Hematopoietic multipotent progenitor cell treated with erythropoietin and hydrocortisone succinate and interleukin-3 and kit ligand, for 17 days (in vitro differentiated cells): ENCODE measurements around the gene TAF11L6.
A peak's percentile ranks its signal among the peaks of the same experiment; 100 is the strongest.
"Not testable (repeated sequence)": the region's sequence is repeated elsewhere in the genome, so short reads cannot be mapped to it uniquely, and the experiment has no call there.

Source experiments
- DNase-seq: peaks from one replicate; pipeline ENCODE4 v3.0.0-alpha.2; 2015; ENCODE audit warnings: low spot score

Gene TAF11L6

GRCh38 chr5:17528369-17528768 is at the start of gene TAF11L6:
Gene TAF11L6, plus strand, starts transcription at chr5:17528669.
- DNase-seq, result not testable (repeated sequence)

- DNase-seq, result no peak
These were observed 47.1 kb upstream of the TAF11L6 start for GRCh38 chr5:17481378-17481777.

- DNase-seq, result no peak
These were observed 45.7 kb upstream of the TAF11L6 start for GRCh38 chr5:17482790-17483189.

- not testable (repeated sequence) for DNase-seq
These were observed 41.9 kb upstream of the TAF11L6 start for GRCh38 chr5:17486464-17487173.

GRCh38 chr5:17487174-17487512 is 41.3 kb upstream of the TAF11L6 start:
- no peak for DNase-seq

GRCh38 chr5:17491257-17491656 is 37.2 kb upstream of the TAF11L6 start:
- not testable (repeated sequence) for DNase-seq

- DNase-seq, result no peak
These were observed 35.7 kb upstream of the TAF11L6 start for GRCh38 chr5:17492770-17493169.

GRCh38 chr5:17497446-17497845 is 31.0 kb upstream of the TAF11L6 start:
- DNase-seq, result no peak

GRCh38 chr5:17497931-17498330 is 30.5 kb upstream of the TAF11L6 start, which contains the start of gene TAF11L2:
Gene TAF11L2, plus strand, starts transcription at chr5:17498231.
- DNase-seq, result not testable (repeated sequence)

GRCh38 chr5:17511775-17512325 is 16.6 kb upstream of the TAF11L6 start:
- no peak for DNase-seq

GRCh38 chr5:17517526-17517925 is 10.9 kb upstream of the TAF11L6 start:
- not testable (repeated sequence) for DNase-seq

- DNase-seq, result not testable (repeated sequence)
These were observed 10.4 kb upstream of the TAF11L6 start, which contains the start of gene TAF11L3 for GRCh38 chr5:17518067-17518466. Gene TAF11L3, plus strand, starts transcription at chr5:17518367.

GRCh38 chr5:17519508-17519907 is 9.0 kb upstream of the TAF11L6 start:
- DNase-seq, result not testable (repeated sequence)

- not testable (repeated sequence) for DNase-seq
These were observed 7.0 kb upstream of the TAF11L6 start, which contains the start of gene TAF11L4 for GRCh38 chr5:17521501-17521900. Gene TAF11L4, plus strand, starts transcription at chr5:17521801.

- not testable (repeated sequence) for DNase-seq
These were observed 3.5 kb upstream of the TAF11L6 start, which contains the start of gene TAF11L5 for GRCh38 chr5:17524935-17525334. Gene TAF11L5, plus strand, starts transcription at chr5:17525235.

GRCh38 chr5:17526504-17526903 is 2.0 kb upstream of the TAF11L6 start:
- DNase-seq, result peak; percentile 4
